GM18508 (cell line): ENCODE measurements around the gene NPRL2.
A peak's percentile ranks its signal among the peaks of the same experiment; 100 is the strongest.

ENCODE experiments used
- ATAC-seq: cut with Tn5 transposase; IDR thresholded peaks from one replicate; pipeline ENCODE4 v1.9.1; 2021; ENCODE audit warnings: moderate number of reproducible peaks; ENCODE audit not compliant: insufficient read depth, unreplicated experiment

NPRL2 gene

GRCh38 chr3:50350527-50351322 lies at the start of gene NPRL2, which contains the start of gene CYB561D2:
Gene NPRL2 (minus strand): TSS chr3:50350775. CDS start chr3:50350652, 123 bp downstream.
Gene CYB561D2 (plus strand): TSS chr3:50350862. CDS start chr3:50351434, 572 bp downstream.
- ATAC-seq, result peak; percentile 46

- ATAC-seq, result no peak
These were observed 45.9 kb upstream of the NPRL2 start for GRCh38 chr3:50396502-50396901.

- no peak for ATAC-seq
These were observed 44.7 kb upstream of the NPRL2 start for GRCh38 chr3:50395070-50395860.

GRCh38 chr3:50393061-50393460 lies 42.5 kb upstream of the NPRL2 start:
- ATAC-seq, result no peak

GRCh38 chr3:50392101-50392715 lies 41.6 kb upstream of the NPRL2 start:
- no peak for ATAC-seq

GRCh38 chr3:50390508-50391224 lies 40.1 kb upstream of the NPRL2 start:
- ATAC-seq, result no peak

- no peak for ATAC-seq
These were observed 38.8 kb upstream of the NPRL2 start for GRCh38 chr3:50389414-50389767.

- ATAC-seq, result no peak
These were observed 38.3 kb upstream of the NPRL2 start for GRCh38 chr3:50388720-50389413.

GRCh38 chr3:50388016-50388719 lies 37.6 kb upstream of the NPRL2 start:
- ATAC-seq, result no peak

GRCh38 chr3:50385754-50386153 lies 35.2 kb upstream of the NPRL2 start:
- ATAC-seq, result no peak

GRCh38 chr3:50383750-50384149 lies 33.2 kb upstream of the NPRL2 start:
- ATAC-seq, result no peak

- no peak for ATAC-seq
These were observed 32.1 kb upstream of the NPRL2 start for GRCh38 chr3:50382722-50383121.

GRCh38 chr3:50381383-50381782 lies 30.8 kb upstream of the NPRL2 start:
- ATAC-seq, result no peak

- ATAC-seq, result no peak
These were observed 30.0 kb upstream of the NPRL2 start for GRCh38 chr3:50380405-50381085.

GRCh38 chr3:50378757-50379156 lies 28.2 kb upstream of the NPRL2 start:
- ATAC-seq, result no peak

GRCh38 chr3:50378024-50378423 lies 27.4 kb upstream of the NPRL2 start:
- ATAC-seq, result no peak

GRCh38 chr3:50375258-50375931 lies 24.8 kb upstream of the NPRL2 start:
- ATAC-seq, result no peak
